Astrocyte of the spinal cord (primary cell): ENCODE data around the gene ICE1.

Experiments
- DNase-seq: peaks from one replicate; pipeline ENCODE4 v3.0.0; 2011; ENCODE audit warnings: low read depth, low spot score
- H3K4me3 ChIP-seq: 2 replicates; pipeline ENCODE4 v1.5.1; 2011; ENCODE audit warnings: low read depth, mild to moderate bottlenecking, low read length, moderate library complexity
- in situ Hi-C: cut with HindIII; loops from 2 replicates; pipeline ENCODE4 v1.10.0; 2017; ENCODE audit warnings: low sequenced_read_pairs
- TF ChIP-seq, protein P1 (sequence below): IDR thresholded peaks from 2 replicates; pipeline ENCODE4 v1.5.1; 2012; ENCODE audit warnings: low read depth, mild to moderate bottlenecking, low read length, inconsistent platforms

The ICE1 gene

DNA sequence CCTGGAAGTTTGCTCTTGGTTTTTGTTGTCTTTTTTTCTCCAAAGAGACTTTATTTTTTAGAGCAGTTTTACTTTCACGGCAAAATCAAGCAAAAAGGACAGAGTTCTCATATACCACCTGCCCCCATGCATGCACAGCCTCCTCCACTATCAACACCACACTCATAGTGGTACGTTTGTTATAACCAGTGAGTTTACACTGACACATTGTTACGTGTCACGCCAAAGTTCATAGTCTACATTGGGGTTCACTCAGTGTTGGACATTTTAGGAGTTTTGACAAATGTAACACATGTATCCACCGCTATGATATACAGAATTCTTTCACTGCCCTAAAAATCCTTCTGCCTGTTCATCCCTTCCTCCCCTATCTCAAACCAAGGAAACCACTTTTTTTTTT is 7.5 kb upstream of the ICE1 start:
- TF ChIP-seq, protein P1, sequence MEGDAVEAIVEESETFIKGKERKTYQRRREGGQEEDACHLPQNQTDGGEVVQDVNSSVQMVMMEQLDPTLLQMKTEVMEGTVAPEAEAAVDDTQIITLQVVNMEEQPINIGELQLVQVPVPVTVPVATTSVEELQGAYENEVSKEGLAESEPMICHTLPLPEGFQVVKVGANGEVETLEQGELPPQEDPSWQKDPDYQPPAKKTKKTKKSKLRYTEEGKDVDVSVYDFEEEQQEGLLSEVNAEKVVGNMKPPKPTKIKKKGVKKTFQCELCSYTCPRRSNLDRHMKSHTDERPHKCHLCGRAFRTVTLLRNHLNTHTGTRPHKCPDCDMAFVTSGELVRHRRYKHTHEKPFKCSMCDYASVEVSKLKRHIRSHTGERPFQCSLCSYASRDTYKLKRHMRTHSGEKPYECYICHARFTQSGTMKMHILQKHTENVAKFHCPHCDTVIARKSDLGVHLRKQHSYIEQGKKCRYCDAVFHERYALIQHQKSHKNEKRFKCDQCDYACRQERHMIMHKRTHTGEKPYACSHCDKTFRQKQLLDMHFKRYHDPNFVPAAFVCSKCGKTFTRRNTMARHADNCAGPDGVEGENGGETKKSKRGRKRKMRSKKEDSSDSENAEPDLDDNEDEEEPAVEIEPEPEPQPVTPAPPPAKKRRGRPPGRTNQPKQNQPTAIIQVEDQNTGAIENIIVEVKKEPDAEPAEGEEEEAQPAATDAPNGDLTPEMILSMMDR: no peak
- H3K4me3 ChIP-seq: no peak overlapping the region
- DNase-seq: no peak
- in situ Hi-C loops: loop anchor here (25.0 kb wide), 1 partner anchor 528 kb away; no protein-coding TSS in a partner anchor

DNA sequence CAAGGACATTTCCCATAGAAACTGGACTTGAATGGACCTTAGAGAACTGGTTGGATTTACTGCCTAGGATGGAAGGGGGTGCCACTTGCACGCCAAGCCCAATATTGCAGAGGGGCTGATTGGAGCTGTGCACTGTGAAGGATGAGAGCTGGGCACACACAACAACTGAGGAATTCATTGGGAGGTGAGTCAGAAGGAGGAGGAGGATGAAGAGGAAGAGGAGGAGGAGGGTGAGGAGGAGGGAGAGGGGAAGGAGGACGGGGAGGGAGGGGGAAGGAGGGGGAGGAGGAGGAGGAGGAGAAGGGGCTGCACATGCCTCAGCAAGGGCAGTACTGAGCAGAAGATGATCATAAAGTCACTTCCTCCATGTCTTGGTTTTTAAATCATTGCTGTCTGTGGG is 5.7 kb upstream of the ICE1 start:
- no peak for DNase-seq
- in situ Hi-C loops: loop anchor here (25.0 kb wide), 1 partner anchor 529 kb away; no protein-coding TSS in a partner anchor
- TF ChIP-seq, protein P1: no peak
- no peak overlapping the region for H3K4me3 ChIP-seq

DNA sequence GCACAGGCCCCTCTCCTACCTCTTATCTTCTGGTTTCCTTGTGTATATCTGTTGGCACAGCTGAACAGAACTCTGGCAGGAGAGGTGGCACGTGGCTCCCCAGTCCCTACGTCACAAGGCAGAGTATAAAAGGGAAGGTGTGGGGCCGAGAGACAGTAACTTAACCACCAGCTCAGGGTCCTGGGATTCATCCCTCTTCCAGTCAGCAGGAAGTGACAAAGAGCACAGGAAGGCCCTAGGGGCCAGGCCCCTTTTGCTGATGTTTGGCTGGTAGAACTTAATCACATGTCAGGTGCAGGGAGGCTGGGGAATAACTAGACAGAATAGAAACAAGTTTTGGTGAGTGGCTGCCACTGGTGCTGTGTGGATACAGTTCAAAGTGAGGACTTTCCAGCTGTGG is 4.5 kb upstream of the ICE1 start:
- no peak overlapping the region for H3K4me3 ChIP-seq
- DNase-seq: no peak
- TF ChIP-seq, protein P1: no peak
- in situ Hi-C loops: loop anchor here (25.0 kb wide), 1 partner anchor 531 kb away; no protein-coding TSS in a partner anchor

DNA sequence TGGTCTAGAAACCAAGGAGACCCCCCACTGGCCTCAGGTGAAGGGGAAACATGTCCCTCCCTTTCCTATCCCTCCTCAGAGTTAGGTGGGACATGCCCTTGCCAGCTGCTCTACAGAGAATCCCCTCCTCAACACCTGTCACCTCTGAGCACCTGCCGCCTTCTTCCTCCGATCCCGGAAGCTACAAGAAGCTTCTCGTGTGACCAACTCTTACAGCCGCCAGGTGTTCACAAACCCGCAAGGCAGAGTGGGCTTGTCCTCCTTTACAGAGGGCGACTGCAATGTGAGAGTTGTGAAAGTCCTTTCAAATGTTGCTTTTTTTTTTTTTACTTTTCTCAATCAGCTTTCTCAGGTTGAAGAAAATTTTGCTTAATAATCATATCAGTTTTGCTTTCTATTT is 3.7 kb upstream of the ICE1 start:
- in situ Hi-C loops: loop anchor here (25.0 kb wide), 1 partner anchor 531 kb away; no protein-coding TSS in a partner anchor
- TF ChIP-seq, protein P1: no peak
- DNase-seq: no peak
- no peak overlapping the region for H3K4me3 ChIP-seq

DNA sequence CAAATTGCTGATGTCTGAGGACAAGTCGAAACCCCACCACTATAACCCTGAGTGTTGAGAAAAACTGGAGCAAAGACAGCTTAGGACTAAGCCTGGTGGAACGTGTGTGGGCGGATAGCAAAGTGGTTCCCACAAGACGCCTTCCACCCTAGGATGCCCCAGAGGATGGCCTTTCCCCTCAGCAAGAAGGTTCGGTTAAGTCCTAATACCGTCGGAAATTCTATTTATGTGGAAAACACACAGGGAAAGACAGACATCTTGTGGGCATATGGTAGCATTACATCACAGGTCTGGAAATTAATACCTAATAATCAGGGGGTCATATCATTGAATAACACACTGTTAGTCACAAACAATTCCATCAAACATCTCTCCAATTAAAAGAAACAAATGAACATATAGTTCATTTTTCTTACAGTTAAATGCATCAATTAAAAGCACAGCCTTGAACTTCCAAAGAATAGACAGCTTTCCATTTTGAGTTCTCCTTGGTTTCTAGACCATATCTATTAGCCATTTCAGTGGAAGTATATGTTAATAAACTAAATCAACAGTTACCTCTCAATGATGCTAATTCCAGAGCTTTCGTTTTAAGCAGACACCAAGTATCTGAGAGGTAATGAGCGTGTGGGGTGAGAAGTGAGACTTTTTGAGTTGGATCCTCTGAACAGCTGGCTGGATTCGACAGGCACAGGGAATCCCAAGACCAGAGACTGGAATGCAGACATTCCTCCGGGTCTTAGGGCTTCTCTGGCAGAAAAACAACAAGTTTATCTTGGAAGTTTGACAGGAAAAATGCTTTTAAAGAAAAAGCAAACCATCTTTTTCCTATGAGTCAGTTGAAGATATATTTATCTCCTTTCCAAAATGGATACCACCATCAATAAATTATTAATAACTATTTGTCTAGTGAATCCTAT is 2.9 kb upstream of the ICE1 start:
- TF ChIP-seq, protein P1: peak; percentile 83
- H3K4me3 ChIP-seq: no peak overlapping the region
- in situ Hi-C loops: loop anchor here (25.0 kb wide), 1 partner anchor 532 kb away; no protein-coding TSS in a partner anchor
- peak; percentile 74 for DNase-seq

DNA sequence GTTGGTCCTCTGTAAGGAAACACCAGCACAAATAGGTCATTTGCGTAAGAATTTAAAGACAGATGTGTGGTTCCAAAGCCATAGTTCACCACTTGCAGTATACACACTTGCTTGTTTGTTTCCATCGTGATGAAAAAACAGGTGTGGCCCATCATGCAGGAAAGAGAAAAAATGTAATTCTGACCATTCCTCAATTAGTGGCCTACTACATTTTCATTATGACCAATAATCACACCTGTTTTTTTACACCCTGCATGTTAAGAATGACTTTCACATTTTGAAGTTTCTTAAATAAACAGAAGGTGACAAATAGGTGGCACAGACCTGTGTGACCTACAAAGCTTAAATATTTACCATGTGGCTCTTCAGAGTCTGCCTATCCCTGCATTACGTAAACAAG is 2.2 kb upstream of the ICE1 start:
- no peak overlapping the region for H3K4me3 ChIP-seq
- in situ Hi-C loops: loop anchor here (25.0 kb wide), 1 partner anchor 533 kb away; no protein-coding TSS in a partner anchor
- no peak for DNase-seq
- TF ChIP-seq, protein P1: no peak
